Body of pancreas (tissue), 4 donors: ENCODE measurements around the gene MLLT10.

ENCODE experiments used
- CTCF ChIP-seq, 7 experiments: fragments of 450-650 bp in 4 of 7; fragments of 200-600 bp in 3 of 7; sonication (generic) in 3 of 7; IDR thresholded peaks; one replicate each; pipeline ENCODE4 v1.5.1; 2016 to 2019; ENCODE audit warnings: antibody characterized with exemption in 7 of 7
- POLR2A ChIP-seq, 3 donors: fragments of 450-650 bp; IDR thresholded peaks; one replicate each; pipeline ENCODE4 v1.6.1; 2016; ENCODE audit warnings: antibody characterized with exemption in 3 of 3, mild to moderate bottlenecking in 2 of 3

GRCh38 chr10:21668831-21669230 lies 134.8 kb downstream of the MLLT10 start:
- TF ChIP-seq CTCF (IDR thresholded peaks at IDR 0.05) (no peak), POLR2A (IDR thresholded peaks at IDR 0.05) (no peak)
